Caco-2 (cell line): Measurements from ENCODE around the gene AMPD3. TPM values are rescaled to one million over a fixed set of nuclear protein-coding genes. Genes with fewer than 3 reads are reported as not detected.
A peak's percentile ranks its signal among the peaks of the same experiment; 100 is the strongest.

ENCODE experiments used
- BruUV-seq: library from RNA; stranded (reverse); fragments of 400-500 nt; replicated peaks from 2 replicates; lab custom pipeline; 2021; lab: Mats Ljungman, UMichigan
- CTCF ChIA-PET: fragments of 300-600 bp; sonication (Branson Sonifier 250); formaldehyde crosslinking; loops from one replicate; lab custom pipeline; 2022; ENCODE audit warnings: antibody characterized with exemption; lab: Charles Lee
- POLR2A ChIA-PET: fragments of 300-600 bp; sonication (Branson Sonifier 250); formaldehyde crosslinking; loops from one replicate; lab custom pipeline; 2022; ENCODE audit warnings: antibody characterized with exemption; lab: Charles Lee
- DNase-seq, 2 experiments: peaks; one replicate each; pipeline versions ENCODE4 v3.0.0 to v3.0.0-alpha.2; 2020 to 2022
- H3K27me3 ChIP-seq: replicated peaks from 2 replicates; pipeline ENCODE4 v1.6.0; 2011; ENCODE audit warnings: low read length; ENCODE audit not compliant: control insufficient read depth, insufficient read depth
- H3K36me3 ChIP-seq: 2 replicates; pipeline ENCODE4 v1.5.1; 2011; ENCODE audit warnings: low read length; ENCODE audit not compliant: control insufficient read depth, insufficient read depth
- H3K4me1 ChIP-seq: fragments of 250-450 bp; sonication (Bioruptor Pico); 2 replicates; pipeline ENCODE4 v1.5.1; 2020; ENCODE audit warnings: mild to moderate bottlenecking
- H3K4me3 ChIP-seq: 2 replicates; pipeline ENCODE4 v1.5.1; 2011; ENCODE audit warnings: low read depth, mild to moderate bottlenecking, control low read depth, low read length
- H3K9me3 ChIP-seq: fragments of 250-450 bp; sonication (Bioruptor Pico); 2 replicates; pipeline ENCODE4 v1.5.1; 2020; ENCODE audit warnings: mild to moderate bottlenecking, moderate library complexity
- H3K27ac Mint-ChIP-seq: one replicate; pipeline ENCODE4 v1.8.0; 2022; ENCODE audit warnings: mixed read lengths; ENCODE audit not compliant: unreplicated experiment
- H3K27me3 Mint-ChIP-seq: one replicate; pipeline ENCODE4 v1.8.0; 2022; ENCODE audit warnings: mixed read lengths; ENCODE audit not compliant: insufficient read depth, unreplicated experiment
- H3K36me3 Mint-ChIP-seq: one replicate; pipeline ENCODE4 v1.8.0; 2022; ENCODE audit warnings: mild to moderate bottlenecking, mixed read lengths; ENCODE audit not compliant: insufficient read depth, unreplicated experiment
- H3K4me1 Mint-ChIP-seq: one replicate; pipeline ENCODE4 v1.8.0; 2022; ENCODE audit warnings: low read depth, mixed read lengths; ENCODE audit not compliant: unreplicated experiment
- H3K4me3 Mint-ChIP-seq: one replicate; pipeline ENCODE4 v1.8.0; 2022; ENCODE audit warnings: mild to moderate bottlenecking, moderate library complexity, mixed read lengths; ENCODE audit not compliant: unreplicated experiment
- H3K9me3 Mint-ChIP-seq: one replicate; pipeline ENCODE4 v1.8.0; 2022; ENCODE audit warnings: mixed read lengths; ENCODE audit not compliant: unreplicated experiment
- intact Hi-C: fragments of 100-400 bp; cut with micrococcal nuclease; formaldehyde crosslinking; loops from one replicate; pipeline ENCODE4 v1.10.0; 2022; ENCODE audit not compliant: unreplicated experiment
- total RNA-seq: library from RNA; stranded (reverse); gene quantifications from 2 replicates; pipeline ENCODE4 v1.2.3, GENCODE V29; 2022
- TF ChIP-seq, protein P1 (sequence below), 2 experiments: fragments of 200-600 bp in 1 of 2; IDR thresholded peaks; 1 replicate in 1 of 2; 2 replicates in 1 of 2; pipeline versions ENCODE4 v1.5.1 to v1.8.0; 2011 to 2022; ENCODE audit warnings: antibody characterized with exemption in 1 of 2, control low read depth in 1 of 2, inconsistent platforms in 1 of 2, low read depth in 1 of 2, low read length in 1 of 2, mild to moderate bottlenecking in 1 of 2, moderate library complexity in 1 of 2; ENCODE audit not compliant: insufficient read depth in 1 of 2, severe bottlenecking in 1 of 2, unreplicated experiment in 1 of 2

Gene AMPD3
- total RNA-seq, 1 experiment from 2014 or later: 13.4 TPM

DNA sequence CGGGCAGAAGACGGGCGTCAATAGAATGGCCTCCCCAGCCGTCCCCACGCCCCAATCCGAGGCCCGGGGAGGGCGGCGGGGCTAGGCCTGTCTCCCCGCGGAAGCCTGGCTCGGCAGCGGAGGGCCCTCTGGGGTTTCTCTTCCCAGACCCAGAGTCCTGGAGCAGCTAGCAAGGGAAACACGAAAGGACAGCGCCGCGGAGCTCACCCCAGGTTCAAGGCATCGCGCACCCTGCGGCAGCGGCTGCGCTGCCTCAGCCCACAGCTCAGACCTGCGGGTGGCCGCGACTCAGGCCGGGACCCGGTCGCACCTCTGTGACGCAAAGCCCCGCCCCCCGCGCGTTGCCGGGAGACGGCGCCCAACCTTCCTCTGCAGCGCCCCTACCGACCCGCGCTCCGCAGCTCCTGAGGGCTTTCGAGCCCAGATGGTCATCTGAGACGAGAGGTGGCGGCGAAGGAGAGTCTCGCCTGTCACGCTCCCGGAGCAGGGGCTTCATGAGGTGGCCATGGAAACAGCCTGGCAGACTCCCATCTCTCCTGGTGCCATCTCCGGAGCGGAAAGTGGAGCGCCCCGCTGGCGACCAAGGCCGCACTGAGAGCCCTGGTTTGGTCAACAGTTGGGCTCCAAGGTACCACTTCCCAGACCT, 86.0 kb downstream of the AMPD3 start, which contains the start of gene RNF141:
RNF141 (minus strand) TSS at position 273 of the 646 bp plus-strand sequence. CDS start 7,029 bp downstream, outside the sequence.
- POLR2A ChIA-PET: interaction anchor here (0.6 to 1.2 kb wide), 8 partner anchors 13 to 268 kb away, joined by 3 to 7 read pairs (median 4); partner anchors contain the start of gene CTR9
- H3K9me3 Mint-ChIP-seq: no peaks in the 10 kb centered on the region
- peaks cover 7% of the 10 kb centered on the region for H3K4me1 Mint-ChIP-seq
- Histone ChIP-seq H3K27me3 (no peaks in the 10 kb centered on the region), H3K36me3 (no peaks in the 10 kb centered on the region), H3K4me1 (peaks cover 19% of the 10 kb centered on the region), H3K4me3 (peak within 1 kb of the TSS; percentile 78), H3K9me3 (no peaks in the 10 kb centered on the region)
- peak within 1 kb of the TSS; percentile 73 for H3K4me3 Mint-ChIP-seq
- CTCF ChIA-PET: interaction anchor here (0.6 to 1.8 kb wide), 30 partner anchors 8 to 246 kb away, joined by 3 to 8 read pairs (median 3); partner anchors contain the start of genes AMPD3 and CTR9
- intact Hi-C loops: loop anchor here (1.0 to 5.0 kb wide), 3 partner anchors 51 to 194 kb away; no protein-coding TSS in a partner anchor
- DNase-seq: peak; percentile 95 to 99
- no peaks in the 10 kb centered on the region for H3K27me3 Mint-ChIP-seq
- H3K36me3 Mint-ChIP-seq: peaks cover 12% of the 10 kb centered on the region
- BruUV-seq: no TSS peak
- TF ChIP-seq, protein P1, sequence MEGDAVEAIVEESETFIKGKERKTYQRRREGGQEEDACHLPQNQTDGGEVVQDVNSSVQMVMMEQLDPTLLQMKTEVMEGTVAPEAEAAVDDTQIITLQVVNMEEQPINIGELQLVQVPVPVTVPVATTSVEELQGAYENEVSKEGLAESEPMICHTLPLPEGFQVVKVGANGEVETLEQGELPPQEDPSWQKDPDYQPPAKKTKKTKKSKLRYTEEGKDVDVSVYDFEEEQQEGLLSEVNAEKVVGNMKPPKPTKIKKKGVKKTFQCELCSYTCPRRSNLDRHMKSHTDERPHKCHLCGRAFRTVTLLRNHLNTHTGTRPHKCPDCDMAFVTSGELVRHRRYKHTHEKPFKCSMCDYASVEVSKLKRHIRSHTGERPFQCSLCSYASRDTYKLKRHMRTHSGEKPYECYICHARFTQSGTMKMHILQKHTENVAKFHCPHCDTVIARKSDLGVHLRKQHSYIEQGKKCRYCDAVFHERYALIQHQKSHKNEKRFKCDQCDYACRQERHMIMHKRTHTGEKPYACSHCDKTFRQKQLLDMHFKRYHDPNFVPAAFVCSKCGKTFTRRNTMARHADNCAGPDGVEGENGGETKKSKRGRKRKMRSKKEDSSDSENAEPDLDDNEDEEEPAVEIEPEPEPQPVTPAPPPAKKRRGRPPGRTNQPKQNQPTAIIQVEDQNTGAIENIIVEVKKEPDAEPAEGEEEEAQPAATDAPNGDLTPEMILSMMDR (IDR thresholded peaks at IDR 0.05; ENCODE audit: insufficient read depth in 1 of 2, low read depth in 1 of 2, low read length in 1 of 2, severe bottlenecking in 1 of 2, unreplicated experiment in 1 of 2): peak; percentile 87 to 90
- peak within 1 kb of the TSS; percentile 79 for H3K27ac Mint-ChIP-seq

DNA sequence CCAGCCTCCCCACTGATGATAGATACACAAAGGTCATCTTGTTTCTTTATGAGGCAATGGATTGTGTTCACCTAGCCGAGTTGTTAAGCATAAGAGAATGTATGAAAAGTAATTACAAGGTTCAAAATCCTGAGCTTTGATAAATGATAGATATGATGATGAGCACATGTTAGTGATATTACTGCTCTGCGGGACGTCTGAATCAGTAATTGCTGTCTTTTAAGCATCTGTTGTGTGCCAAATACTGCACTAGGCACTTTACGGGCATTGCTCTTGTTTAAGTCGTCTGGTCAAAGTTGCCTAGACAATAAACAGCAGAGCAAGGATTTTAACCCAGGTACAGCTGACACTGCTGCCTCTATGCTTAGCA, 86.5 kb downstream of the AMPD3 start:
- POLR2A ChIA-PET: interaction anchor here (0.6 to 1.0 kb wide), 4 partner anchors 32 to 268 kb away, joined by 3 to 7 read pairs (median 4); no protein-coding TSS in a partner anchor
- no TSS peak for BruUV-seq
- CTCF ChIA-PET: interaction anchor here (0.6 to 1.8 kb wide), 13 partner anchors 19 to 245 kb away, joined by 3 to 7 read pairs (median 3); partner anchors contain the start of gene AMPD3
- Mint-ChIP-seq H3K36me3 (peaks cover 12% of the 10 kb centered on the region), H3K27me3 (no peaks in the 10 kb centered on the region), H3K4me3 (peak overlapping the region; percentile 73), H3K9me3 (no peaks in the 10 kb centered on the region), H3K27ac (peak overlapping the region; percentile 79), H3K4me1 (peaks cover 7% of the 10 kb centered on the region)
- no peaks in the 10 kb centered on the region for H3K9me3 ChIP-seq
- peak overlapping the region; percentile 78 for H3K4me3 ChIP-seq
- H3K4me1 ChIP-seq: peaks cover 19% of the 10 kb centered on the region
- no peaks in the 10 kb centered on the region for H3K27me3 ChIP-seq
- TF ChIP-seq, protein P1 (IDR thresholded peaks at IDR 0.05; ENCODE audit: insufficient read depth in 1 of 2, low read depth in 1 of 2, low read length in 1 of 2, severe bottlenecking in 1 of 2, unreplicated experiment in 1 of 2): no peak
- peak in 1 of 2 experiments; percentile 17 for DNase-seq
- intact Hi-C loops: loop anchor here (1.0 to 5.0 kb wide), 3 partner anchors 51 to 194 kb away; no protein-coding TSS in a partner anchor
- no peaks in the 10 kb centered on the region for H3K36me3 ChIP-seq

DNA sequence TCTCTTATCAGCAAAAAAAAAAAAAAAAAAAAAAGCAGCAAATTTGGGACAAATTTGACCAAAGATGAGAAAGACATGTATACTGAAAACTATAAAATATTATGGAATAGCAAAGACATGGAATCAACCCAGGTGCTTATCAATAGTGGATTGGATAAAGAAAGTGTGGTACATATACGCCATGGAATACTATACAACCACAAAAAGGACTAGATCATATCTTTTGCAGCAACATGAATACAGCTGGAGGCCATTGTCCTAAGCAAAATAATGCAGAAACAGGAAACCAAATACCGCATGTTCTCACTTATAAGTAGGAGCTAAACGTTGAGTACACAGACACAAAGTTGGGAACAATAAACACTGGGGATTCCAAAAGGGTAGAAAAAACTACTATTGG, 87.7 kb downstream of the AMPD3 start:
- no TSS peak for BruUV-seq

More for the DNA sequence above, 87.7 kb downstream of the AMPD3 start:
- no peaks in the 10 kb centered on the region for H3K27me3 Mint-ChIP-seq
- intact Hi-C loops: loop anchor here (5.0 kb wide), 2 partner anchors 50 to 115 kb away; no protein-coding TSS in a partner anchor
- no peak overlapping the region for H3K4me3 ChIP-seq
- no peaks in the 10 kb centered on the region for H3K36me3 ChIP-seq
- no peak for DNase-seq
- H3K9me3 ChIP-seq: no peaks in the 10 kb centered on the region
- H3K9me3 Mint-ChIP-seq: no peaks in the 10 kb centered on the region
- TF ChIP-seq, protein P1 (IDR thresholded peaks at IDR 0.05; ENCODE audit: insufficient read depth in 1 of 2, low read depth in 1 of 2, low read length in 1 of 2, severe bottlenecking in 1 of 2, unreplicated experiment in 1 of 2): no peak
- no peak overlapping the region for H3K27ac Mint-ChIP-seq
- CTCF ChIA-PET: no interaction called here
- H3K27me3 ChIP-seq: no peaks in the 10 kb centered on the region
- peaks cover 7% of the 10 kb centered on the region for H3K4me1 Mint-ChIP-seq
- peaks cover 19% of the 10 kb centered on the region for H3K4me1 ChIP-seq
- H3K4me3 Mint-ChIP-seq: no peak overlapping the region
- H3K36me3 Mint-ChIP-seq: peaks cover 12% of the 10 kb centered on the region
- POLR2A ChIA-PET: no interaction called here
